Neuronal stem cell (in vitro differentiated cells): Measurements from ENCODE around the gene VARS1.

Source experiments
- DNase-seq: peaks from one replicate; pipeline ENCODE4 v3.0.0-alpha.2; 2013; ENCODE audit warnings: low spot score
- H2AFZ ChIP-seq: one replicate; pipeline ENCODE4 v1.6.1; 2013; ENCODE audit warnings: mild to moderate bottlenecking, low read length, inconsistent platforms
- H2AK5ac ChIP-seq: 2 replicates; pipeline ENCODE4 v1.6.1; 2013; ENCODE audit warnings: low read depth, mild to moderate bottlenecking, inconsistent platforms, low read length, moderate library complexity, mixed read lengths
- H2BK120ac ChIP-seq: 2 replicates; pipeline ENCODE4 v1.6.1; 2013; ENCODE audit warnings: low read depth, mild to moderate bottlenecking, inconsistent platforms, low read length, moderate library complexity, mixed read lengths
- H2BK12ac ChIP-seq: one replicate; pipeline ENCODE4 v1.6.1; 2013; ENCODE audit warnings: low read length, inconsistent platforms
- H2BK15ac ChIP-seq: 2 replicates; pipeline ENCODE4 v1.6.1; 2013; ENCODE audit warnings: mild to moderate bottlenecking, low read length, inconsistent platforms, mixed read lengths
- H2BK5ac ChIP-seq: one replicate; pipeline ENCODE4 v1.6.1; 2013; ENCODE audit warnings: inconsistent platforms, mild to moderate bottlenecking, low read length, moderate library complexity
- H3K14ac ChIP-seq: one replicate; pipeline ENCODE4 v1.6.1; 2013; ENCODE audit warnings: low read length, inconsistent platforms
- H3K18ac ChIP-seq: 2 replicates; pipeline ENCODE4 v1.6.1; 2013; ENCODE audit warnings: low read length, inconsistent platforms
- H3K23ac ChIP-seq: 2 replicates; pipeline ENCODE4 v1.6.1; 2013; ENCODE audit warnings: low read depth, mild to moderate bottlenecking, mixed read lengths, low read length, inconsistent platforms; ENCODE audit not compliant: poor library complexity
- H3K27ac ChIP-seq: replicated peaks from 3 replicates; pipeline ENCODE4 v1.5.1; 2013; ENCODE audit warnings: low read length, inconsistent platforms
- H3K27me3 ChIP-seq, 3 experiments: 2 replicates each; pipeline ENCODE4 v1.6.1; 2013; ENCODE audit warnings: low read length in 3 of 3, mild to moderate bottlenecking in 2 of 3, inconsistent platforms in 1 of 3, low read depth in 1 of 3, mixed read lengths in 1 of 3, moderate library complexity in 1 of 3; ENCODE audit not compliant: control insufficient read depth in 3 of 3, insufficient read depth in 3 of 3
- H3K36me3 ChIP-seq, 2 donors: replicated peaks in 1 of 2; 2 replicates each; pipeline ENCODE4 v1.6.1; 2013; ENCODE audit warnings: low read length in 2 of 2; ENCODE audit not compliant: control insufficient read depth in 2 of 2, insufficient read depth in 2 of 2
- H3K4ac ChIP-seq: 2 replicates; pipeline ENCODE4 v1.6.1; 2013; ENCODE audit warnings: inconsistent platforms, mild to moderate bottlenecking, low read length, moderate library complexity
- H3K4me1 ChIP-seq, 2 donors: 1 replicate in 1 of 2; 2 replicates in 1 of 2; pipeline ENCODE4 v1.6.1; 2013; ENCODE audit warnings: low read length in 2 of 2, low read depth in 1 of 2; ENCODE audit not compliant: control insufficient read depth in 2 of 2, insufficient read depth in 1 of 2
- H3K4me2 ChIP-seq: one replicate; pipeline ENCODE4 v1.6.1; 2013; ENCODE audit warnings: mild to moderate bottlenecking, low read length, inconsistent platforms; ENCODE audit not compliant: insufficient read depth, poor library complexity, severe bottlenecking
- H3K4me3 ChIP-seq, 2 donors: 2 replicates each; pipeline ENCODE4 v1.5.1; 2013; ENCODE audit warnings: low read length in 2 of 2, mild to moderate bottlenecking in 2 of 2, inconsistent platforms in 1 of 2, moderate library complexity in 1 of 2
- H3K79me1 ChIP-seq: one replicate; pipeline ENCODE4 v1.6.1; 2013; ENCODE audit warnings: low read depth, mild to moderate bottlenecking, inconsistent platforms, low read length, moderate library complexity
- H3K9ac ChIP-seq: one replicate; pipeline ENCODE4 v1.6.1; 2013; ENCODE audit warnings: mild to moderate bottlenecking, low read depth, low read length, inconsistent platforms; ENCODE audit not compliant: poor library complexity
- H3K9me3 ChIP-seq, 2 donors: replicated peaks in 1 of 2; 2 replicates each; pipeline versions ENCODE3 to v1.6.1; 2013; ENCODE audit warnings: low read length in 2 of 2, mild to moderate bottlenecking in 2 of 2, inconsistent platforms in 1 of 2, low read depth in 1 of 2, mixed read lengths in 1 of 2, moderate library complexity in 1 of 2; ENCODE audit not compliant: control insufficient read depth in 2 of 2, insufficient read depth in 1 of 2
- H4K8ac ChIP-seq: one replicate; pipeline ENCODE4 v1.6.1; 2013; ENCODE audit warnings: low read depth, mild to moderate bottlenecking, inconsistent platforms, low read length, moderate library complexity
- H4K91ac ChIP-seq: one replicate; pipeline ENCODE4 v1.6.1; 2013; ENCODE audit warnings: low read length, low read depth, mild to moderate bottlenecking, inconsistent platforms; ENCODE audit not compliant: poor library complexity
- WGBS, 2 donors: extraction: QIAGEN DNeasy Blood & Tissue Kit; methylation state at CpG; one replicate each; pipeline ENCODE4 v1.1.7; 2013; ENCODE audit warnings: missing lambda C conversion rate in 2 of 2, mixed read lengths in 1 of 2; ENCODE audit not compliant: insufficient read length in 2 of 2, insufficient replicate concordance in 1 of 2; ENCODE audit errors: extremely low coverage in 2 of 2; 5-methylcytosine and 5-hydroxymethylcytosine counted together

VARS1 gene

DNA sequence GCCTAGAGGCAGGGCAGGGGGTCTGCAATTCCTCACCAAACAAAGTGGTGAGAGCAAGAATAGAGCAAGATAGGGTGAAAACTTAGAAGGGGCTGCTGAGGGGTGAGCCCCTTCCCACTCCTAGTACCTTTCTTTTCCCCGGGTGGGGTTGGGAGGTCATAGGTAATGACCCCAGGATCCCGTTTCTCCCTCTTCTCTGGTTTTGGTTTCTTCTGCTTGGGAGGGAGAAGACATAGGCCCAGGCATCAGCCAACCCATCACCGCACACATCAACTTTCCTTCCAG is 3.5 kb downstream of the VARS1 start:
- H3K4ac ChIP-seq = no peak overlapping the region

DNA sequence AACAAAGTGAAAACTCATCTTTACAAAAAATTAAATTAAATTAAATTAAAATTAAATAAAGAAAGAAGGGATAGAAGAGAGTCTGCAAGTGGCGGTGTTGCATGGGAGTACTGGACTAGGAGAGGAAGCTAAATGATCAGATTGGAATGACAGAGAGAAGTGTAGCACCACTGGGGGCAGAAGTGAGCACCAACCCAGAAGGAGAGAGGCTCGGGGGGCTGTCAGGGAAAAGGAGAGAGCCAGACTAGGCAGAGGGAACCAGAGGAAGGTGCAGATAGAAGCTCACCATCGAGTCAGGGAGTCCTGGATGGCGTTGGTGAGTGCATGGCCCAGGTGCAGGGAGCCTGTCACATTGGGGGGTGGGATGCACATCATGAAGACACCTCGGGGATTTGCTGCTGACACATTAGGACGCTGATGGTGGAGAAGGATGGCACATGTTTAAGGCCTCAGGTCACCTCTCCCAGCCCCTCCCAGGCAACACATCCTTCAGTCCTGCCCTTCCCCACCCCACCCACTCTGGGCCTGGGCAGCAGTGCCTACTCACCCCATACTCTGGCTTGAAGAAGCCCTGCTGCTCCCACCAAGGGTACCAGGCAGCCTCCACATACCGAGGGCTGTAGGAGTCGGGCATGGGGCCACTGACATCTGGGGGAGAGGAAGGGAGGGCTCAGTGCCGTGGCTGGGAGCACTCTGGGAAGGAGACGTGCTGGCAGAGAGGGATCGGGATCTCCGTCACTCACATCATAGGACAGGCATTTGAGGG is 4.0 kb downstream of the VARS1 start:
- peak; percentile 55 for DNase-seq
- Histone ChIP-seq H3K18ac (no peak overlapping the region), H3K14ac (no peak overlapping the region), H3K27me3 (no peaks in the 10 kb centered on the region), H3K79me1 (no peaks in the 10 kb centered on the region), H3K4me3 (peak overlapping the region in 1 of 2 donors; percentile 5), H3K4me2 (no peak overlapping the region), H3K9ac (no peak overlapping the region), H2BK5ac (no peak overlapping the region), H4K8ac (no peak overlapping the region), H2BK15ac (no peak overlapping the region), H2AFZ (no peak overlapping the region), H2BK120ac (no peak overlapping the region), H3K27ac (no peak overlapping the region), H3K4ac (no peak overlapping the region), H3K23ac (no peak overlapping the region), H3K36me3 (peaks cover 15 to 59% of the 10 kb centered on the region in 2 donors), H3K9me3 (no peaks in the 10 kb centered on the region), H3K4me1 (peaks cover 2 to 5% of the 10 kb centered on the region in 2 donors), H4K91ac (no peak overlapping the region), H2BK12ac (no peak overlapping the region), H2AK5ac (peak overlapping the region; percentile 11)
- WGBS, 2 donors = 100% methylated on average over 1 of the region's 12 CpGs; no CpG with 5 or more reads in 1 of the 2 donors

More for the DNA sequence above, 3.5 kb downstream of the VARS1 start:
- Histone ChIP-seq H3K9ac (no peak overlapping the region), H4K8ac (no peak overlapping the region), H3K4me3 (no peak overlapping the region), H3K4me1 (peaks cover 2 to 5% of the 10 kb centered on the region in 2 donors), H2AFZ (no peak overlapping the region), H3K23ac (no peak overlapping the region), H3K79me1 (no peaks in the 10 kb centered on the region), H4K91ac (no peak overlapping the region), H3K27me3 (no peaks in the 10 kb centered on the region), H3K4me2 (no peak overlapping the region), H2BK12ac (no peak overlapping the region), H2BK5ac (no peak overlapping the region), H2AK5ac (no peak overlapping the region), H3K18ac (no peak overlapping the region), H3K27ac (no peak overlapping the region), H2BK120ac (no peak overlapping the region), H2BK15ac (no peak overlapping the region), H3K14ac (no peak overlapping the region), H3K36me3 (peaks cover 15 to 59% of the 10 kb centered on the region in 2 donors), H3K9me3 (no peaks in the 10 kb centered on the region)
- DNase-seq = no peak
- no CpG with 5 or more reads among the region's 3 CpGs for WGBS, 2 donors

GRCh38 chr6:31785475-31785874 is 10.1 kb downstream of the VARS1 start:
- no peak overlapping the region for H3K4me2 ChIP-seq
- H2AFZ ChIP-seq = no peak overlapping the region
- H3K9ac ChIP-seq = no peak overlapping the region
- H2BK120ac ChIP-seq = no peak overlapping the region
- no peaks in the 10 kb centered on the region for H3K9me3 ChIP-seq
- H2BK5ac ChIP-seq = no peak overlapping the region
- H3K4me3 ChIP-seq = peak overlapping the region in 1 of 2 donors; percentile 49
- peaks cover 2% of the 10 kb centered on the region for H3K79me1 ChIP-seq
- H4K8ac ChIP-seq = no peak overlapping the region
- no peak overlapping the region for H4K91ac ChIP-seq
- no peak overlapping the region for H2AK5ac ChIP-seq
- H2BK12ac ChIP-seq = no peak overlapping the region
- no peak for DNase-seq
- no peaks in the 10 kb centered on the region for H3K27me3 ChIP-seq
- no CpG with 5 or more reads among the region's 11 CpGs for WGBS, 2 donors
- H3K4me1 ChIP-seq = no peaks in the 10 kb centered on the region
- no peak overlapping the region for H3K14ac ChIP-seq
- no peak overlapping the region for H2BK15ac ChIP-seq
- no peak overlapping the region for H3K23ac ChIP-seq
- H3K18ac ChIP-seq = no peak overlapping the region
- H3K4ac ChIP-seq = no peak overlapping the region
- peaks cover 48 to 89% of the 10 kb centered on the region in 2 donors for H3K36me3 ChIP-seq
- H3K27ac ChIP-seq = no peak overlapping the region

- no peak for DNase-seq
- H2BK5ac ChIP-seq = no peak overlapping the region
- H4K8ac ChIP-seq = no peak overlapping the region
- H2AFZ ChIP-seq = no peak overlapping the region
- H3K14ac ChIP-seq = no peak overlapping the region
- H3K79me1 ChIP-seq = peaks cover 2% of the 10 kb centered on the region
- H4K91ac ChIP-seq = no peak overlapping the region
- no peaks in the 10 kb centered on the region for H3K4me1 ChIP-seq
- H2AK5ac ChIP-seq = no peak overlapping the region
- H3K23ac ChIP-seq = peak overlapping the region; percentile 25
- H3K4me2 ChIP-seq = no peak overlapping the region
- no peak overlapping the region for H2BK120ac ChIP-seq
- no peaks in the 10 kb centered on the region for H3K27me3 ChIP-seq
- no CpG with 5 or more reads among the region's 15 CpGs for WGBS, 2 donors
- H3K18ac ChIP-seq = no peak overlapping the region
- no peak overlapping the region for H2BK12ac ChIP-seq
- no peak overlapping the region for H3K4ac ChIP-seq
- no peaks in the 10 kb centered on the region for H3K9me3 ChIP-seq
- no peak overlapping the region for H3K27ac ChIP-seq
- H3K9ac ChIP-seq = no peak overlapping the region
- H3K36me3 ChIP-seq = peaks cover 51 to 90% of the 10 kb centered on the region in 2 donors
- no peak overlapping the region for H2BK15ac ChIP-seq
- no peak overlapping the region for H3K4me3 ChIP-seq
These were observed 11.2 kb downstream of the VARS1 start for GRCh38 chr6:31784098-31784925.
